Liver (tissue), 3 donors: ENCODE measurements around the gene RASA3.

Experiments
- GABPA ChIP-seq, 2 donors: IDR thresholded peaks in 1 of 2; conservative IDR thresholded peaks in 1 of 2; 2 replicates each; pipeline ENCODE4 v1.6.1; 2016; ENCODE audit warnings: antibody characterized with exemption in 2 of 2, mild to moderate bottlenecking in 1 of 2, moderate library complexity in 1 of 2
- RAD21 ChIP-seq, 2 donors: IDR thresholded peaks; 2 replicates each; pipeline ENCODE4 v1.6.1; 2016; ENCODE audit warnings: antibody characterized with exemption in 2 of 2, mild to moderate bottlenecking in 2 of 2
- SP1 ChIP-seq: IDR thresholded peaks from 2 replicates; pipeline ENCODE4 v1.6.1; 2018; ENCODE audit warnings: antibody characterized with exemption, mild to moderate bottlenecking
- YY1 ChIP-seq: IDR thresholded peaks from 2 replicates; pipeline ENCODE4 v1.6.1; 2016; ENCODE audit warnings: antibody characterized with exemption, mild to moderate bottlenecking
- TF ChIP-seq, protein P1 (sequence below): IDR thresholded peaks from 2 replicates; pipeline ENCODE4 v1.6.1; 2016; ENCODE audit warnings: antibody characterized with exemption
- TF ChIP-seq, protein P2 (sequence below): fragments of 150-350 bp; IDR thresholded peaks from 2 replicates; pipeline ENCODE4 v1.5.1; 2017; ENCODE audit warnings: improper control_type of control experiment, low read depth, low read length; ENCODE audit not compliant: missing input control
- TF ChIP-seq, protein P3 (sequence below): IDR thresholded peaks from 2 replicates; pipeline ENCODE4 v1.6.1; 2016; ENCODE audit warnings: antibody characterized with exemption, mild to moderate bottlenecking
- donor health status: healthy.
- donor health status: healthy.

GRCh38 chr13:114089341-114089740 is 43.1 kb downstream of the RASA3 start:
- TF ChIP-seq, protein P1, sequence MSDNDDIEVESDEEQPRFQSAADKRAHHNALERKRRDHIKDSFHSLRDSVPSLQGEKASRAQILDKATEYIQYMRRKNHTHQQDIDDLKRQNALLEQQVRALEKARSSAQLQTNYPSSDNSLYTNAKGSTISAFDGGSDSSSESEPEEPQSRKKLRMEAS, result no peak
- TF ChIP-seq, protein P2, sequence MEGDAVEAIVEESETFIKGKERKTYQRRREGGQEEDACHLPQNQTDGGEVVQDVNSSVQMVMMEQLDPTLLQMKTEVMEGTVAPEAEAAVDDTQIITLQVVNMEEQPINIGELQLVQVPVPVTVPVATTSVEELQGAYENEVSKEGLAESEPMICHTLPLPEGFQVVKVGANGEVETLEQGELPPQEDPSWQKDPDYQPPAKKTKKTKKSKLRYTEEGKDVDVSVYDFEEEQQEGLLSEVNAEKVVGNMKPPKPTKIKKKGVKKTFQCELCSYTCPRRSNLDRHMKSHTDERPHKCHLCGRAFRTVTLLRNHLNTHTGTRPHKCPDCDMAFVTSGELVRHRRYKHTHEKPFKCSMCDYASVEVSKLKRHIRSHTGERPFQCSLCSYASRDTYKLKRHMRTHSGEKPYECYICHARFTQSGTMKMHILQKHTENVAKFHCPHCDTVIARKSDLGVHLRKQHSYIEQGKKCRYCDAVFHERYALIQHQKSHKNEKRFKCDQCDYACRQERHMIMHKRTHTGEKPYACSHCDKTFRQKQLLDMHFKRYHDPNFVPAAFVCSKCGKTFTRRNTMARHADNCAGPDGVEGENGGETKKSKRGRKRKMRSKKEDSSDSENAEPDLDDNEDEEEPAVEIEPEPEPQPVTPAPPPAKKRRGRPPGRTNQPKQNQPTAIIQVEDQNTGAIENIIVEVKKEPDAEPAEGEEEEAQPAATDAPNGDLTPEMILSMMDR, result no peak
- TF ChIP-seq, protein P3, sequence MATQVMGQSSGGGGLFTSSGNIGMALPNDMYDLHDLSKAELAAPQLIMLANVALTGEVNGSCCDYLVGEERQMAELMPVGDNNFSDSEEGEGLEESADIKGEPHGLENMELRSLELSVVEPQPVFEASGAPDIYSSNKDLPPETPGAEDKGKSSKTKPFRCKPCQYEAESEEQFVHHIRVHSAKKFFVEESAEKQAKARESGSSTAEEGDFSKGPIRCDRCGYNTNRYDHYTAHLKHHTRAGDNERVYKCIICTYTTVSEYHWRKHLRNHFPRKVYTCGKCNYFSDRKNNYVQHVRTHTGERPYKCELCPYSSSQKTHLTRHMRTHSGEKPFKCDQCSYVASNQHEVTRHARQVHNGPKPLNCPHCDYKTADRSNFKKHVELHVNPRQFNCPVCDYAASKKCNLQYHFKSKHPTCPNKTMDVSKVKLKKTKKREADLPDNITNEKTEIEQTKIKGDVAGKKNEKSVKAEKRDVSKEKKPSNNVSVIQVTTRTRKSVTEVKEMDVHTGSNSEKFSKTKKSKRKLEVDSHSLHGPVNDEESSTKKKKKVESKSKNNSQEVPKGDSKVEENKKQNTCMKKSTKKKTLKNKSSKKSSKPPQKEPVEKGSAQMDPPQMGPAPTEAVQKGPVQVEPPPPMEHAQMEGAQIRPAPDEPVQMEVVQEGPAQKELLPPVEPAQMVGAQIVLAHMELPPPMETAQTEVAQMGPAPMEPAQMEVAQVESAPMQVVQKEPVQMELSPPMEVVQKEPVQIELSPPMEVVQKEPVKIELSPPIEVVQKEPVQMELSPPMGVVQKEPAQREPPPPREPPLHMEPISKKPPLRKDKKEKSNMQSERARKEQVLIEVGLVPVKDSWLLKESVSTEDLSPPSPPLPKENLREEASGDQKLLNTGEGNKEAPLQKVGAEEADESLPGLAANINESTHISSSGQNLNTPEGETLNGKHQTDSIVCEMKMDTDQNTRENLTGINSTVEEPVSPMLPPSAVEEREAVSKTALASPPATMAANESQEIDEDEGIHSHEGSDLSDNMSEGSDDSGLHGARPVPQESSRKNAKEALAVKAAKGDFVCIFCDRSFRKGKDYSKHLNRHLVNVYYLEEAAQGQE, result no peak
- TF ChIP-seq GABPA (IDR thresholded peaks at IDR 0.05 in 1 of 2, conservative IDR thresholded peaks at IDR 0.05 in 1 of 2), result no peak
- no peak for TF ChIP-seq YY1
- no peak for TF ChIP-seq SP1
- TF ChIP-seq RAD21 (IDR thresholded peaks at IDR 0.05), result no peak
